HG03139 (cell line): Measurements from ENCODE around the gene TENM3.
"Not testable (repeated sequence)": the region's sequence is repeated elsewhere in the genome, so short reads cannot be mapped to it uniquely, and the experiment has no call there.

Experiments used
- ATAC-seq: cut with Tn5 transposase; IDR thresholded peaks from one replicate; pipeline ENCODE4 v1.9.1; 2021; ENCODE audit not compliant: unreplicated experiment

TENM3 gene

GRCh38 chr4:182386576-182386975 lies 143.4 kb downstream of the TENM3 start:
- not testable (repeated sequence) for ATAC-seq

GRCh38 chr4:182391111-182391684 lies 148.0 kb downstream of the TENM3 start:
- no peak for ATAC-seq

- no peak for ATAC-seq
These were observed 151.0 kb downstream of the TENM3 start for GRCh38 chr4:182394181-182394580.

GRCh38 chr4:182400081-182400480 lies 156.9 kb downstream of the TENM3 start:
- no peak for ATAC-seq

GRCh38 chr4:182400790-182401189 lies 157.6 kb downstream of the TENM3 start:
- no peak for ATAC-seq

- ATAC-seq: no peak
These were observed 161.2 kb downstream of the TENM3 start for GRCh38 chr4:182404376-182404775.

GRCh38 chr4:182405087-182405486 lies 161.9 kb downstream of the TENM3 start:
- ATAC-seq: no peak

GRCh38 chr4:182409271-182409670 lies 166.1 kb downstream of the TENM3 start:
- no peak for ATAC-seq

GRCh38 chr4:182411391-182411790 lies 168.2 kb downstream of the TENM3 start:
- no peak for ATAC-seq

GRCh38 chr4:182413550-182413949 lies 170.3 kb downstream of the TENM3 start:
- no peak for ATAC-seq

GRCh38 chr4:182415116-182415515 lies 171.9 kb downstream of the TENM3 start:
- no peak for ATAC-seq

GRCh38 chr4:182416067-182416466 lies 172.9 kb downstream of the TENM3 start:
- no peak for ATAC-seq

- ATAC-seq: no peak
These were observed 175.0 kb downstream of the TENM3 start for GRCh38 chr4:182418054-182418734.

- no peak for ATAC-seq
These were observed 177.0 kb downstream of the TENM3 start for GRCh38 chr4:182420189-182420588.

- ATAC-seq: no peak
These were observed 178.6 kb downstream of the TENM3 start for GRCh38 chr4:182421753-182422152.

- no peak for ATAC-seq
These were observed 182.1 kb downstream of the TENM3 start for GRCh38 chr4:182425302-182425701.

GRCh38 chr4:182426901-182427300 lies 183.7 kb downstream of the TENM3 start:
- no peak for ATAC-seq

- no peak for ATAC-seq
These were observed 184.4 kb downstream of the TENM3 start for GRCh38 chr4:182427554-182427953.

- no peak for ATAC-seq
These were observed 186.7 kb downstream of the TENM3 start for GRCh38 chr4:182429896-182430295.

GRCh38 chr4:182432819-182433218 lies 189.6 kb downstream of the TENM3 start:
- ATAC-seq: no peak

- no peak for ATAC-seq
These were observed 191.5 kb downstream of the TENM3 start for GRCh38 chr4:182434720-182435119.

GRCh38 chr4:182435401-182435800 lies 192.2 kb downstream of the TENM3 start:
- no peak for ATAC-seq

- no peak for ATAC-seq
These were observed 199.9 kb downstream of the TENM3 start for GRCh38 chr4:182443070-182443469.
